Upper lobe of left lung (tissue), 6 donors: ENCODE results near the gene PDZD2. TPM values are rescaled to one million over a fixed set of nuclear protein-coding genes. Genes with fewer than 3 reads are reported as not detected.

Experiments
- ATAC-seq, 2 donors: fragments of 200-7000 bp; cut with Tn5 transposase; one replicate each; pipeline ENCODE4 v1.9.1; 2022; ENCODE audit warnings: mild to moderate bottlenecking in 2 of 2, moderate library complexity in 2 of 2; ENCODE audit not compliant: low FRiP score in 2 of 2
- DNase-seq, 2 donors: peaks; one replicate each; pipeline ENCODE4 v3.0.0-alpha.2; 2019 to 2020
- H3K27ac ChIP-seq, 4 donors: fragments of 200-600 bp; sonication (generic); one replicate each; pipeline ENCODE4 v1.5.1; 2016 to 2019
- H3K27me3 ChIP-seq, 4 donors: fragments of 200-600 bp; sonication (generic); one replicate each; pipeline ENCODE4 v1.5.1; 2017 to 2019
- H3K36me3 ChIP-seq, 4 donors: fragments of 200-600 bp; sonication (generic); one replicate each; pipeline ENCODE4 v1.5.1; 2016 to 2019
- H3K4me1 ChIP-seq, 4 donors: fragments of 200-600 bp; sonication (generic); one replicate each; pipeline ENCODE4 v1.5.1; 2018 to 2019
- H3K4me3 ChIP-seq, 4 donors: fragments of 200-600 bp; sonication (generic); one replicate each; pipeline ENCODE4 v1.5.1; 2017 to 2019; ENCODE audit warnings: mild to moderate bottlenecking in 2 of 4, moderate library complexity in 1 of 4
- H3K9me3 ChIP-seq, 4 donors: fragments of 200-600 bp; sonication (generic); one replicate each; pipeline ENCODE4 v1.5.1; 2018 to 2019
- CTCF ChIP-seq, 6 experiments: fragments of 450-650 bp in 4 of 6; fragments of 200-600 bp in 2 of 6; sonication (generic) in 2 of 6; IDR thresholded peaks; one replicate each; pipeline ENCODE4 v1.5.1; 2016 to 2019; ENCODE audit warnings: antibody characterized with exemption in 6 of 6
- EP300 ChIP-seq, 4 donors: sonication (generic); formaldehyde crosslinking; IDR thresholded peaks; one replicate each; pipeline ENCODE4 v1.5.1; 2017; ENCODE audit warnings: antibody characterized with exemption in 4 of 4, control low read depth in 2 of 4
- POLR2A ChIP-seq, 4 donors: fragments of 450-650 bp; IDR thresholded peaks; one replicate each; pipeline ENCODE4 v1.5.1; 2016 to 2017; ENCODE audit warnings: antibody characterized with exemption in 4 of 4, mild to moderate bottlenecking in 2 of 4
- POLR2AphosphoS5 ChIP-seq, 2 donors: sonication (generic); formaldehyde crosslinking; IDR thresholded peaks; one replicate each; pipeline ENCODE4 v1.5.1; 2017; ENCODE audit warnings: antibody characterized with exemption in 2 of 2
- WGBS, 2 donors: methylation state at CpG; one replicate each; pipeline ENCODE4 v1.1.5; 2017 to 2018; 5-methylcytosine and 5-hydroxymethylcytosine counted together
- total RNA-seq, 6 donors: library from RNA; depleted of rRNA in 4 of 6; stranded (reverse); fragments of >200 nt in 4 of 6; gene quantifications; one replicate each; pipeline versions ENCODE4 v1.1.0 to v1.2.1, GENCODE V29; 2016 to 2021
- donor health status: DM: no; HTN: no; CAD: no; lungs with moderate emphysema.
- donor health status: DM: no; HTN: yes; CAD: no; lungs with severe emphysema.

Gene PDZD2
- total RNA-seq, 6 donors from 2014 or later: 53.4 to 73.6 (median 68.4) TPM

GRCh38 chr5:32143617-32144377 lies 504.9 kb downstream of the PDZD2 start:
- 81 to 83% methylated on average over 6 of the region's 6 CpGs for WGBS, 2 donors
- no peaks in the 10 kb centered on the region for H3K9me3 ChIP-seq
- TF ChIP-seq EP300 (IDR thresholded peaks at IDR 0.05) (no peak), POLR2A (IDR thresholded peaks at IDR 0.05) (no peak), CTCF (IDR thresholded peaks at IDR 0.05) (no peak), POLR2AphosphoS5 (IDR thresholded peaks at IDR 0.05) (no peak)

GRCh38 chr5:32144378-32145207 lies 505.7 kb downstream of the PDZD2 start:
- Histone ChIP-seq H3K36me3 (peaks cover 0 to 13% (median 0%) of the 10 kb centered on the region in 4 donors), H3K4me1 (peaks cover 45 to 57% (median 50%) of the 10 kb centered on the region in 4 donors), H3K4me3 (no peak overlapping the region), H3K27me3 (no peaks in the 10 kb centered on the region), H3K9me3 (no peaks in the 10 kb centered on the region), H3K27ac (peak overlapping the region in 1 of 4 donors; percentile 17)
- WGBS, 2 donors: 87 to 92% methylated on average over 5 of the region's 5 CpGs
- ATAC-seq: no peak
- TF ChIP-seq POLR2AphosphoS5 (IDR thresholded peaks at IDR 0.05): no peak
- no peak for TF ChIP-seq EP300 (IDR thresholded peaks at IDR 0.05)
- no peak for TF ChIP-seq CTCF (IDR thresholded peaks at IDR 0.05)
- no peak for TF ChIP-seq POLR2A (IDR thresholded peaks at IDR 0.05)
- no peak for DNase-seq

More at GRCh38 chr5:32143617-32144377, 504.9 kb downstream of the PDZD2 start:
- ATAC-seq: no peak
- no peak for DNase-seq
- Histone ChIP-seq H3K4me1 (peaks cover 40 to 52% (median 45%) of the 10 kb centered on the region in 4 donors), H3K27ac (peak overlapping the region in 1 of 4 donors; percentile 17), H3K4me3 (no peak overlapping the region), H3K36me3 (peaks cover 0 to 17% (median 0%) of the 10 kb centered on the region in 4 donors), H3K27me3 (no peaks in the 10 kb centered on the region)

- peaks cover 46 to 57% (median 52%) of the 10 kb centered on the region in 4 donors for H3K4me1 ChIP-seq
- WGBS, 2 donors: 35 to 76% methylated on average over 2 of the region's 2 CpGs
- TF ChIP-seq POLR2AphosphoS5 (IDR thresholded peaks at IDR 0.05) (no peak), CTCF (IDR thresholded peaks at IDR 0.05) (no peak), POLR2A (IDR thresholded peaks at IDR 0.05) (no peak), EP300 (IDR thresholded peaks at IDR 0.05) (no peak)
These were observed 506.4 kb downstream of the PDZD2 start for GRCh38 chr5:32145378-32145777.

GRCh38 chr5:32147236-32147635 lies 508.3 kb downstream of the PDZD2 start:
- Histone ChIP-seq H3K4me3 (no peak overlapping the region), H3K27ac (peak overlapping the region in 1 of 4 donors; percentile 40), H3K4me1 (peaks cover 52 to 64% (median 58%) of the 10 kb centered on the region in 4 donors), H3K36me3 (peaks cover 0 to 3% (median 0%) of the 10 kb centered on the region in 4 donors), H3K9me3 (no peaks in the 10 kb centered on the region), H3K27me3 (no peaks in the 10 kb centered on the region)
- WGBS, 2 donors: 35 to 43% methylated on average over 3 of the region's 3 CpGs
- ATAC-seq (peak in 1 of 2 donors; percentile 70), DNase-seq (peak in 1 of 2 donors; percentile 41)
- TF ChIP-seq POLR2AphosphoS5 (IDR thresholded peaks at IDR 0.05) (no peak), POLR2A (IDR thresholded peaks at IDR 0.05) (no peak), CTCF (IDR thresholded peaks at IDR 0.05) (no peak), EP300 (IDR thresholded peaks at IDR 0.05) (no peak)

More at GRCh38 chr5:32145378-32145777, 506.4 kb downstream of the PDZD2 start:
- Histone ChIP-seq H3K9me3 (no peaks in the 10 kb centered on the region), H3K27me3 (no peaks in the 10 kb centered on the region), H3K27ac (no peak overlapping the region), H3K36me3 (peaks cover 0 to 11% (median 0%) of the 10 kb centered on the region in 4 donors), H3K4me3 (no peak overlapping the region)
- ATAC-seq (no peak), DNase-seq (no peak)
